OCI-LY7 (cell line): ENCODE results near the gene INPP5J.

Experiments used
- EZH2phosphoT487 ChIP-seq: fragments of 200-600 bp; sonication (generic); IDR thresholded peaks from 2 replicates; pipeline ENCODE4 v1.6.1; 2018; ENCODE audit warnings: low read depth, borderline replicate concordance, mild to moderate bottlenecking, mixed run types, antibody characterized with exemption, low read length, moderate library complexity, mixed read lengths
- TF ChIP-seq, protein P1 (sequence below): fragments of 200-600 bp; sonication (generic); conservative IDR thresholded peaks from 2 replicates; pipeline ENCODE4 v1.5.1; 2014; ENCODE audit warnings: mild to moderate bottlenecking, antibody characterized with exemption, low read length, moderate library complexity, mixed read lengths

DNA sequence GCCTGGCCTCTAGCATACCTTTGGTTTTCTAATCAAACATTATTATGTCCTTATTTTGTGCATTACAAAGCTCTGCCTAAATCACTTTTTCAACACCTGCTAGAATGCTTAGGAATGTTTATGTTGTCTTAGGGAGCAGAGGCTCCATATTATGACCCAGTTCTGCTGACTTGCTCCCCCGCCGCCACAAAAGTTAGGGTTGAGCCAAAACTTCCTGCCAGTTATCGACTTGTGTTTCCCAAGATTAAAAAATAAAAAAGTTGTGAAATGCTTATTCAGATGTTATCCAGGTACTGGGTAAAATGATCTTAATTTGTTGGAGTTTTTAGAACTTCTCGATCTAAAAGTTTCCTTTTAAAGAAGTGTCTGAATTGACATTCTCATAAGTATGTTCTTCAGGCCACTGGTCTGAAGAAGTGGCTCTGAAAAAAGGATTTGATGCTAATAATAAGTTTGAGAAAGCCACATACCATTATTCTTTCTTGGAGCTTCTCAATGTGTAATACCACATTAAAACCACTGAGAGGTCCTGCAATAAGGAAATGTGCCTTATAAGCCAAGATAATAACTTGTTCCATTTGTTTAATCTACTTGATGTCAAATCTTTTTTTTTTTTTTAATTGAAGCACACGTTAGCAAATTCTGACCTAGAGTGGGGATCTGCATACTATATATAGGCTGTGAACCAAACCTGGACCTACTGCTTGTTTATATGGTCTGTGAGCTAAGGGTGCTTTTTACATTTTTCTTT is 39.4 kb downstream of the INPP5J start:
- TF ChIP-seq, protein P1, sequence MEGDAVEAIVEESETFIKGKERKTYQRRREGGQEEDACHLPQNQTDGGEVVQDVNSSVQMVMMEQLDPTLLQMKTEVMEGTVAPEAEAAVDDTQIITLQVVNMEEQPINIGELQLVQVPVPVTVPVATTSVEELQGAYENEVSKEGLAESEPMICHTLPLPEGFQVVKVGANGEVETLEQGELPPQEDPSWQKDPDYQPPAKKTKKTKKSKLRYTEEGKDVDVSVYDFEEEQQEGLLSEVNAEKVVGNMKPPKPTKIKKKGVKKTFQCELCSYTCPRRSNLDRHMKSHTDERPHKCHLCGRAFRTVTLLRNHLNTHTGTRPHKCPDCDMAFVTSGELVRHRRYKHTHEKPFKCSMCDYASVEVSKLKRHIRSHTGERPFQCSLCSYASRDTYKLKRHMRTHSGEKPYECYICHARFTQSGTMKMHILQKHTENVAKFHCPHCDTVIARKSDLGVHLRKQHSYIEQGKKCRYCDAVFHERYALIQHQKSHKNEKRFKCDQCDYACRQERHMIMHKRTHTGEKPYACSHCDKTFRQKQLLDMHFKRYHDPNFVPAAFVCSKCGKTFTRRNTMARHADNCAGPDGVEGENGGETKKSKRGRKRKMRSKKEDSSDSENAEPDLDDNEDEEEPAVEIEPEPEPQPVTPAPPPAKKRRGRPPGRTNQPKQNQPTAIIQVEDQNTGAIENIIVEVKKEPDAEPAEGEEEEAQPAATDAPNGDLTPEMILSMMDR: 0 out of 2 replicates have a peak, but pooled peaks have one; percentile 22
- TF ChIP-seq EZH2phosphoT487: no peak
